ENCODE results near the gene PNN. TPM values are rescaled to one million over a fixed set of nuclear protein-coding genes. Genes with fewer than 3 reads are reported as not detected.
"Not testable (repeated sequence)": the region's sequence is repeated elsewhere in the genome, so short reads cannot be mapped to it uniquely, and the experiment has no call there.

Gene PNN
- total and polyA plus RNA-seq, 2 experiments from 2014 or later = 15.3 to 39.7 TPM

DNA sequence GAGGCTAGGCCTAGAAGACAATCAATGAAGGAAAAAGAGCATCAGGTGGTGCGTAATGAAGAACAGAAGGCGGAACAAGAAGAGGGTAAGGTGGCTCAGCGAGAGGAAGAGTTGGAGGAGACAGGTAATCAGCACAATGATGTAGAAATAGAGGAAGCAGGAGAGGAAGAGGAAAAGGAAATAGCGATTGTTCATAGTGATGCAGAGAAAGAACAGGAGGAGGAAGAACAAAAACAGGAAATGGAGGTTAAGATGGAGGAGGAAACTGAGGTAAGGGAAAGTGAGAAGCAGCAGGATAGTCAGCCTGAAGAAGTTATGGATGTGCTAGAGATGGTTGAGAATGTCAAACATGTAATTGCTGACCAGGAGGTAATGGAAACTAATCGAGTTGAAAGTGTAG is 5.5 kb downstream of the PNN start:
- peaks cover 89% of the 10 kb centered on the region for H3F3A ChIP-seq (ENCODE audit: insufficient read depth)
- no peaks in the 10 kb centered on the region for H3K9me2 ChIP-seq (ENCODE audit: insufficient read depth)
- no peak overlapping the region for H3K4me2 ChIP-seq (ENCODE audit: unreplicated experiment)
- H3K9me3 ChIP-seq (ENCODE audit: low read depth) = no peaks in the 10 kb centered on the region
- in situ Hi-C loops (cut with MboI) = no loop called here
- H3K27me3 ChIP-seq (replicated peaks; ENCODE audit: insufficient read depth) = no peaks in the 10 kb centered on the region
- TF ChIP-seq EZH2phosphoT487 (IDR thresholded peaks at IDR 0.05; ENCODE audit: insufficient read depth, low read depth) (no peak), EZH2 (IDR thresholded peaks at IDR 0.05; ENCODE audit: insufficient read depth, poor library complexity, severe bottlenecking) (no peak)
- H3K4me3 ChIP-seq = no peak overlapping the region
- H4K20me1 ChIP-seq (ENCODE audit: insufficient read depth) = peaks cover 12% of the 10 kb centered on the region; the same call in 1 of the 2 replicates
- H3K9ac ChIP-seq = no peak overlapping the region
- H2AFZ ChIP-seq = no peak overlapping the region
- no peak for DNase-seq
- H3K27ac ChIP-seq = 0 out of 2 replicates have a peak overlapping the region, but pooled peaks have one; percentile 0
- 76 to 79% methylated on average over 5 of the region's 5 CpGs for WGBS, 2 experiments (ENCODE audit: low coverage in 1 of 2, low lambda C conversion rate in 2 of 2, missing lambda C conversion rate in 2 of 2)
- H3K79me2 ChIP-seq (ENCODE audit: insufficient read depth) = peaks cover 73% of the 10 kb centered on the region
- peaks cover 95% of the 10 kb centered on the region for H3K36me3 ChIP-seq (ENCODE audit: low read depth)
- peaks cover 11% of the 10 kb centered on the region for H3K4me1 ChIP-seq (ENCODE audit: insufficient read depth)

DNA sequence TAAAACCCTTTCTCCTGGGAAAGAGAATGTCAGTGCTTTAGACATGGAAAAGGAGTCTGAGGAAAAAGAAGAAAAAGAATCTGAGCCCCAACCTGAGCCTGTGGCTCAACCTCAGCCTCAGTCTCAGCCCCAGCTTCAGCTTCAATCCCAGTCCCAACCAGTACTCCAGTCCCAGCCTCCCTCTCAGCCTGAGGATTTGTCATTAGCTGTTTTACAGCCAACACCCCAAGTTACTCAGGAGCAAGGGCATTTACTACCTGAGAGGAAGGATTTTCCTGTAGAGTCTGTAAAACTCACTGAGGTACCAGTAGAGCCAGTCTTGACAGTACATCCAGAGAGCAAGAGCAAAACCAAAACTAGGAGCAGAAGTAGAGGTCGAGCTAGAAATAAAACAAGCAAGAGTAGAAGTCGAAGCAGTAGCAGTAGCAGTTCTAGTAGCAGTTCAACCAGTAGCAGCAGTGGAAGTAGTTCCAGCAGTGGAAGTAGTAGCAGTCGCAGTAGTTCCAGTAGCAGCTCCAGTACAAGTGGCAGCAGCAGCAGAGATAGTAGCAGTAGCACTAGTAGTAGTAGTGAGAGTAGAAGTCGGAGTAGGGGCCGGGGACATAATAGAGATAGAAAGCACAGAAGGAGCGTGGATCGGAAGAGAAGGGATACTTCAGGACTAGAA is 6.1 kb downstream of the PNN start:
- Histone ChIP-seq H2AFZ (no peak overlapping the region), H3K4me3 (no peak overlapping the region), H3K9ac (no peak overlapping the region), H3K36me3 (ENCODE audit: low read depth) (peaks cover 96% of the 10 kb centered on the region), H3K27ac (peak overlapping the region; percentile 0; the same call in 1 of the 2 replicates), H3F3A (ENCODE audit: insufficient read depth) (peaks cover 90% of the 10 kb centered on the region), H3K27me3 (replicated peaks; ENCODE audit: insufficient read depth) (no peaks in the 10 kb centered on the region), H4K20me1 (ENCODE audit: insufficient read depth) (peaks cover 8% of the 10 kb centered on the region; the same call in 1 of the 2 replicates), H3K4me1 (ENCODE audit: insufficient read depth) (peaks cover 9% of the 10 kb centered on the region), H3K9me2 (ENCODE audit: insufficient read depth) (no peaks in the 10 kb centered on the region), H3K79me2 (ENCODE audit: insufficient read depth) (peaks cover 67% of the 10 kb centered on the region), H3K4me2 (ENCODE audit: unreplicated experiment) (no peak overlapping the region), H3K9me3 (ENCODE audit: low read depth) (no peaks in the 10 kb centered on the region)
- no peak for TF ChIP-seq EZH2 (IDR thresholded peaks at IDR 0.05; ENCODE audit: insufficient read depth, poor library complexity, severe bottlenecking)
- no peak for TF ChIP-seq EZH2phosphoT487 (IDR thresholded peaks at IDR 0.05; ENCODE audit: insufficient read depth, low read depth)
- 85 to 89% methylated on average over 7 of the region's 7 CpGs for WGBS, 2 experiments (ENCODE audit: low coverage in 1 of 2, low lambda C conversion rate in 2 of 2, missing lambda C conversion rate in 2 of 2)
- in situ Hi-C loops (cut with MboI) = no loop called here
- DNase-seq = peak; percentile 19

DNA sequence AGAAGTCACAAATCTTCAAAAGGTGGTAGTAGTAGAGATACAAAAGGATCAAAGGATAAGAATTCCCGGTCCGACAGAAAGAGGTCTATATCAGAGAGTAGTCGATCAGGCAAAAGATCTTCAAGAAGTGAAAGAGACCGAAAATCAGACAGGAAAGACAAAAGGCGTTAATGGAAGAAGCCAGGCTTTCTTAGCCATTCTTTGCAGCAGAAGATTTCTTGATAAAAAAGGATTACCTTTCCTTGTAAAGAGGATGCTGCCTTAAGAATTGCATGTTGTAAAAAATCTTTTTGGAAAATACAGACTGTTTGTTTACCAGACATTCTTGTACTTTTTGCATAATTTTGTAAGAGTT is 6.6 kb downstream of the PNN start:
- Histone ChIP-seq H3K4me3 (no peak overlapping the region), H3K9me3 (ENCODE audit: low read depth) (no peaks in the 10 kb centered on the region), H3K79me2 (ENCODE audit: insufficient read depth) (peaks cover 62% of the 10 kb centered on the region), H3K36me3 (ENCODE audit: low read depth) (peaks cover 91% of the 10 kb centered on the region), H2AFZ (no peak overlapping the region), H3K4me1 (ENCODE audit: insufficient read depth) (peaks cover 4% of the 10 kb centered on the region), H3K27me3 (replicated peaks; ENCODE audit: insufficient read depth) (no peaks in the 10 kb centered on the region), H3K9me2 (ENCODE audit: insufficient read depth) (no peaks in the 10 kb centered on the region), H3K9ac (peak overlapping the region; percentile 21; the same call in 1 of the 2 replicates), H3F3A (ENCODE audit: insufficient read depth) (peaks cover 92% of the 10 kb centered on the region), H4K20me1 (ENCODE audit: insufficient read depth) (0 out of 2 replicates have a peak, but pooled peaks cover 3% of the 10 kb centered on the region), H3K4me2 (ENCODE audit: unreplicated experiment) (no peak overlapping the region), H3K27ac (no peak overlapping the region)
- DNase-seq = no peak
- TF ChIP-seq EZH2 (IDR thresholded peaks at IDR 0.05; ENCODE audit: insufficient read depth, poor library complexity, severe bottlenecking) = no peak
- TF ChIP-seq EZH2phosphoT487 (IDR thresholded peaks at IDR 0.05; ENCODE audit: insufficient read depth, low read depth) = no peak
- in situ Hi-C loops (cut with MboI) = no loop called here
- WGBS, 2 experiments (ENCODE audit: low coverage in 1 of 2, low lambda C conversion rate in 2 of 2, missing lambda C conversion rate in 2 of 2) = 73 to 78% methylated on average over 5 of the region's 5 CpGs

DNA sequence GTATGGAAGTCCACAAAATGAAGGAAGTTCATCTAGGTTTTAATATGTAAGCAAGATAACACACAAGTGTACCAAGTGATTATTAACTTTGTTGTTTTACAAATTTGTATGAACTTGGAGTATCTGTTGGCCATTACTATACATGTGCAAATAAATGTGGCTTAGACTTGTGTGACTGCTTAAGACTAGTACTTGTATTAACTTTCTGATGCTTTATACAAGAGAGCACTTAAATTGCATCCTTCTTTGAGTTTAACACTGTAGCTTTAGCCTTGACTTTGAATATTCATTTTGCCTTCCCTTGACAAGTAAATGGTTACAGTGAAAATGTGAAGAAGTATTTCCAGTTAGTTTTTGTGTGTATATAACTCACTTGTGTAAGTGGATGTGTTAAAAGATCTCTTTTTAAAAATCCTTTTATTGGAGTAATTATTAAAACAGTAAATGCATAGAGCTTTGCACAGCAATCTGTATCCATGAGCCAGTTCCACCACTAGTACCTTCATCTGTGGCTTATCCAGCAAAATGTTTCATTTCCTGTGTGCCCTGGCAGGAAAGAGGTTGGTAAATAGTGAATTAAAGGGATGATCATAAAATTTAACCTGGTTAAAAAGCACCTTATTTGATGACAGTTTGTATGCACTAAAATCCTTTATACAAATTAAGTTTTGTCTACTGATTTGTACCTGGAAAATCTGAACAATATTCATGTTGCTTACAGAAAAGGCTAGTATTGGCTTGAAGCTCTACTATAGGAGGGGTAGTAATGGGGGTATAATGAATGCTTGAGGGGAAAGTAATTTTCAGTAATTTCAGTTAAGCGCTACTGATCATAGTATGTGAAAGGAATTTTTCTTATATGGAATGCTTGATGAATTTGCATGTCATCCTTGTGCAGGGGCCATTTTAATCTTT is 8.0 kb downstream of the PNN start:
- no peaks in the 10 kb centered on the region; the same call in 1 of the 2 replicates for H3K4me1 ChIP-seq (ENCODE audit: insufficient read depth)
- H3K9me2 ChIP-seq (ENCODE audit: insufficient read depth) = no peaks in the 10 kb centered on the region
- DNase-seq = no peak
- no peaks in the 10 kb centered on the region for H3K9me3 ChIP-seq (ENCODE audit: low read depth)
- no peak overlapping the region for H3K4me3 ChIP-seq
- WGBS, 2 experiments (ENCODE audit: low coverage in 1 of 2, low lambda C conversion rate in 2 of 2, missing lambda C conversion rate in 2 of 2) = 96 to 100% methylated on average over 1 of the region's 1 CpG
- no peak overlapping the region for H3K4me2 ChIP-seq (ENCODE audit: unreplicated experiment)
- in situ Hi-C loops (cut with MboI) = no loop called here
- H4K20me1 ChIP-seq (ENCODE audit: insufficient read depth) = no peaks in the 10 kb centered on the region
- peak overlapping the region; percentile 21 for H3K9ac ChIP-seq
- TF ChIP-seq EZH2phosphoT487 (IDR thresholded peaks at IDR 0.05; ENCODE audit: insufficient read depth, low read depth) (no peak), EZH2 (IDR thresholded peaks at IDR 0.05; ENCODE audit: insufficient read depth, poor library complexity, severe bottlenecking) (no peak)
- H3K36me3 ChIP-seq (ENCODE audit: low read depth) = peaks cover 78% of the 10 kb centered on the region
- H2AFZ ChIP-seq = no peak overlapping the region
- no peak overlapping the region for H3K27ac ChIP-seq
- H3F3A ChIP-seq (ENCODE audit: insufficient read depth) = peaks cover 90% of the 10 kb centered on the region
- peaks cover 49% of the 10 kb centered on the region for H3K79me2 ChIP-seq (ENCODE audit: insufficient read depth)
- H3K27me3 ChIP-seq (replicated peaks; ENCODE audit: insufficient read depth) = no peaks in the 10 kb centered on the region

DNA sequence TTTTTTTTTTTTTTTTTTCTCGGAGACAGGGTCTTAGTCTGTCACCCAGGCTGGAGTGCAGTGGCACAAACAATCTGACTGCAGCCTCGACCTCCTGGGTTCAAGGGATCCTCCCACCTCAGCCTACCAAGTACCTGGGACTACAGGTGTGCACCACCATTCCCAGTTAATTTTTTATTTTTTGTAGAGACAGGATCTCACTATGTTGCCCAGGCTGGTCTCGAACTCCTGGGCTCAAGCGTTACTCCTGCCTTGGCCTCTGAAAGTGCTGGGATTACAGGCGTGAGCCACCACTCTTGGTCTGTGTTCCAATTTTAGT is 8.6 kb downstream of the PNN start:
- H3K4me2 ChIP-seq (ENCODE audit: unreplicated experiment); H3K27me3 ChIP-seq (replicated peaks; ENCODE audit: insufficient read depth); in situ Hi-C loops (cut with MboI); H3K9ac ChIP-seq; H3K4me1 ChIP-seq (ENCODE audit: insufficient read depth); H2AFZ ChIP-seq; H3K9me3 ChIP-seq (ENCODE audit: low read depth); H4K20me1 ChIP-seq (ENCODE audit: insufficient read depth); H3K9me2 ChIP-seq (ENCODE audit: insufficient read depth); DNase-seq; H3K4me3 ChIP-seq; H3K27ac ChIP-seq: not testable (repeated sequence)
- Histone ChIP-seq H3K36me3 (ENCODE audit: low read depth) (peaks cover 72% of the 10 kb centered on the region), H3K79me2 (ENCODE audit: insufficient read depth) (peaks cover 42% of the 10 kb centered on the region), H3F3A (ENCODE audit: insufficient read depth) (peaks cover 88% of the 10 kb centered on the region)
- 80 to 84% methylated on average over 5 of the region's 5 CpGs for WGBS, 2 experiments (ENCODE audit: low coverage in 1 of 2, low lambda C conversion rate in 2 of 2, missing lambda C conversion rate in 2 of 2)

Measured in GM23248 (cell line).